SIG-M5 (cell line): Measurements from ENCODE around the gene OSBPL7.

Experiments
- DNase-seq: peaks from one replicate; lab custom pipeline; 2025; lab: John Stamatoyannopoulos, UW

OSBPL7 gene

DNA sequence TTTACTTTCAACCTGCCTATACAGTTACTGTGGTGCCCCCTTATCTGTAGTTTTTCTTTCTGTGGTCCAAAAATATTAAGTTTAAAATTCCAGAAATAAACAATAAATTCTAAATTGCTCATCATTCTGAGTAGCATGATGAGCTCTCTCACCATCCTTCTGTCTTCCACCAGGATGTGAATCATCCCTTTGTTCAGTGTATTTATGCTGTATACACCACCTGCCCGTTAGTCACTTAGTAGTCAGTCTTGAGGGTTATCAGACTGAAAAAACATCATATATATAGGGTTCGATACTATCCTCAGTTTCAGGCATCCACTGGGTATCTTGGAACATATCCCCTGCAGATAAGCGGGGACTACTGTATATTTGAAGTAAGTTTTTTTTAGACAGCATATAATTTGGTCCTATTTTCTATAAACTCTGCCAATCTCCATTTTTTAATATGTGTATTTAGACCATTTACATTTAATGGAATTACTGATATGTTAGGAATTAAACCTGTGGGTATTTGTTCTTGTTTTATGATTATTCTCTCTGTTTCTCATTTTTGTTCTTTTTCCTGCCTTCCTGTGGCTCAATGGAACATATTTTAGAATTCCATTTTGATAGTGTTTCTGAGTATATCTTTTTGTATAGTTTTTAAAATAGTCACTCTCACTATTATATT lies 57.5 kb downstream of the OSBPL7 start:
- no peak for DNase-seq

DNA sequence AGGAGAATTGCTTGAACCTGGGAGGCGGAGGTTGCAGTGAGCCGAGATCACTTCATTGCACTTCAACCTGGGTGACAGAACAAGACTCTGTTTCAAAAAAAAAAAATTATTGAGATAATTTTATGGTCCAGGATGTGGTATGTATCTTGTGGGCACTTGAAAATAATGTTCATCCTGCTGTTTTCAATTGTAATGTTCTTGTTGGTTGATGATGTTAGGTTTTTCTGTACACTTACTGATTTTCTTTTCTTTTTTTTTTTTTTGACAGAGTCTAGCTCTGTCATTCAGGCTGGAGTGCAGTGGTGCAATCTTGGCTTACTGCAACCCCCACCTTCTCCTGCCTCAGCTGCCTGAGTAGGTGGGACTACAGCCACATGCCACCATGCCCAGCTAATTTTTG lies 58.9 kb downstream of the OSBPL7 start:
- no peak for DNase-seq

DNA sequence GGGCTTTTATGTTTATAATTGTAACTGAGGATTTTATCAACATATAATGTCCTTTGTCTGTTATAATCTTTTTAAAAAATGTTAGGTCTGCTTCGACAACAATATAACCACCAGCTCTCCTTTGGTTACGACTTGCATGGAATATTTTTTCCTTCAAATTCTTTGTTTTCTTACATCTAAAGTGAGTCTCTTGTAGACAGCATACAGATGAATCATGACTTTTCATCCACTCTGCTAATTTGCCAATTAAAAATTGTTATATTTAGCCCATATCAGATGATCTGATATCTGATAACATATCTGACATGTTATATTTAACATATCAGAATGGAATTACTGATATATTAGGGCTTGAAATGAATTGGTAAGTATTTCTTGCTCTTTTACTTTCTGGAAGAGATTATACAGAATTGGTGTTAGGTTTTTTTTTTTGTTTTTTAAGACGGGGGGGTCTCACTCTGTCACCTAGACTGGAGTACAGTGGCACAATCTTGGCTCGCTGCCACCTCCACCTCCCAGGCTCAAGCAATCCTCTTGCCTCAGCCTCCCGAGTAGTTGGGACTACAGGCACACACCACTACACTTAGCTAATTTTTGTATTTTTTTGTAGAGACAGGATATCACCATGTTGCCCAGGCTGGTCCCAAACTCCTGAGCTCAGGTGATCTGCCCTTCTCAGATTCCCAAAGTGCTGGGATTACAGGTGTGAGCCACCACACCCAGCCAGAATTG lies 61.0 kb downstream of the OSBPL7 start:
- DNase-seq, result no peak

DNA sequence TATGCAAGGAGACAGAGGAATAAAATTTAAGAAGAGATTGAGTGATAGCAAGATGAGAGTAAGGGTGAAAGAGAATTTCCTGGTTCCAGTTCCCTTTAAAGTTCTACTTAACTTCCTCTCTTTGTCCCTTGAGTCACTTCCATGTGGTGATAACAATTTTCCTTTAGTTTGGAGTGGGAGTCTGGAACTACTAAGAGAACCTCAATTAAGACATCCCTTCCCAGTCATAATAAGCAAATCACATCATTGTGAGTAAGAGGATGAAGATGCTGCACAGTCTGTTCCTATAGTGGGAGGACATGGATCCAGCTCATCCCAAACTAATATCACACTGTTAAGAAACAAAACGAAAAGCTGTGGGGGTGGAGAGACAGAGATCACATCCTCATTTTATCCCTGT lies 64.2 kb downstream of the OSBPL7 start:
- DNase-seq, result no peak
